HL-60 (cell line): ENCODE data around the gene DOK7.

Experiments
- GABPA ChIP-seq: IDR thresholded peaks from 2 replicates; pipeline ENCODE4 v1.6.1; 2012; ENCODE audit warnings: low read depth
- POLR2AphosphoS5 ChIP-seq: IDR thresholded peaks from 2 replicates; pipeline ENCODE4 v1.6.1; 2012; ENCODE audit warnings: low read depth
- TF ChIP-seq, protein P1 (sequence below): IDR thresholded peaks from one replicate; pipeline ENCODE4 v1.5.1; 2011; ENCODE audit warnings: low read length, control low read depth, inconsistent platforms; ENCODE audit not compliant: insufficient read depth
- TF ChIP-seq, protein P2 (sequence below): IDR thresholded peaks from 2 replicates; pipeline ENCODE4 v1.6.1; 2012; ENCODE audit warnings: low read depth; ENCODE audit not compliant: insufficient replicate concordance

DNA sequence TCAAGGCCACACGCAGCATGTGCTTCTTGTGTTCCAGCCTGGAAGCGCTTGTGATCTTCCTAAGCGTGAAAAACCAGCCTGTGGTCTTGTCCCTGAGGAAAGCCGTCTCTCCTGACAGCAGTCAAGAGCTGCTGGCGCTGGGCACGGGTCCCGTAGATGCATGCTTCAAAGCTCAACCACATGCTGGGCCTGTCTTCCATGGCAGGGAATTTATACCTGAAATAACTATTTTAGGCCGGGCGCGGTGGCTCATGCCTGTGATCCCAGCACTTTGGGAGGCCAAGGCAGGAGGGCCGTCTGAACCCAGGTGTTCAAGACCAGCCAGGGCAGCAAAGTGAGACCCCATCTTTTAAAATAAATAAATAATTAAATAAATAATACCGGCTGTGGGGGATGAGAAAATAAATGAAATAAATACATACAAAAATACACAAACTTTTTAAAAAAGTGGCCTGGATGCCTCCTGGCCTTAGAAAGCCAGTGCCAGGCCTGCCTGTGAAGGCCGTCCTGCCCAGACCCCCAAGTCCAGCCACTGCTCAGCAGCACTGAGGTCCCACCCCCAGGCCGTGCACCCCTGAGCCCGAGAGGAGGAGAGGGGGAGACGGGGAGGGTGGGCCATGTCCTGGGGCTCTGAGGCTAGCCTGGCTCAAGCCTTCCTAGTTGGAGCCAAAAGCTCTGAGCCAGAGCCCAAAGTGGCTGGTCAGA lies 58.7 kb downstream of the DOK7 start:
- TF ChIP-seq, protein P1, sequence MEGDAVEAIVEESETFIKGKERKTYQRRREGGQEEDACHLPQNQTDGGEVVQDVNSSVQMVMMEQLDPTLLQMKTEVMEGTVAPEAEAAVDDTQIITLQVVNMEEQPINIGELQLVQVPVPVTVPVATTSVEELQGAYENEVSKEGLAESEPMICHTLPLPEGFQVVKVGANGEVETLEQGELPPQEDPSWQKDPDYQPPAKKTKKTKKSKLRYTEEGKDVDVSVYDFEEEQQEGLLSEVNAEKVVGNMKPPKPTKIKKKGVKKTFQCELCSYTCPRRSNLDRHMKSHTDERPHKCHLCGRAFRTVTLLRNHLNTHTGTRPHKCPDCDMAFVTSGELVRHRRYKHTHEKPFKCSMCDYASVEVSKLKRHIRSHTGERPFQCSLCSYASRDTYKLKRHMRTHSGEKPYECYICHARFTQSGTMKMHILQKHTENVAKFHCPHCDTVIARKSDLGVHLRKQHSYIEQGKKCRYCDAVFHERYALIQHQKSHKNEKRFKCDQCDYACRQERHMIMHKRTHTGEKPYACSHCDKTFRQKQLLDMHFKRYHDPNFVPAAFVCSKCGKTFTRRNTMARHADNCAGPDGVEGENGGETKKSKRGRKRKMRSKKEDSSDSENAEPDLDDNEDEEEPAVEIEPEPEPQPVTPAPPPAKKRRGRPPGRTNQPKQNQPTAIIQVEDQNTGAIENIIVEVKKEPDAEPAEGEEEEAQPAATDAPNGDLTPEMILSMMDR: no peak
- TF ChIP-seq POLR2AphosphoS5 (no peak), GABPA (no peak)
- TF ChIP-seq, protein P2, sequence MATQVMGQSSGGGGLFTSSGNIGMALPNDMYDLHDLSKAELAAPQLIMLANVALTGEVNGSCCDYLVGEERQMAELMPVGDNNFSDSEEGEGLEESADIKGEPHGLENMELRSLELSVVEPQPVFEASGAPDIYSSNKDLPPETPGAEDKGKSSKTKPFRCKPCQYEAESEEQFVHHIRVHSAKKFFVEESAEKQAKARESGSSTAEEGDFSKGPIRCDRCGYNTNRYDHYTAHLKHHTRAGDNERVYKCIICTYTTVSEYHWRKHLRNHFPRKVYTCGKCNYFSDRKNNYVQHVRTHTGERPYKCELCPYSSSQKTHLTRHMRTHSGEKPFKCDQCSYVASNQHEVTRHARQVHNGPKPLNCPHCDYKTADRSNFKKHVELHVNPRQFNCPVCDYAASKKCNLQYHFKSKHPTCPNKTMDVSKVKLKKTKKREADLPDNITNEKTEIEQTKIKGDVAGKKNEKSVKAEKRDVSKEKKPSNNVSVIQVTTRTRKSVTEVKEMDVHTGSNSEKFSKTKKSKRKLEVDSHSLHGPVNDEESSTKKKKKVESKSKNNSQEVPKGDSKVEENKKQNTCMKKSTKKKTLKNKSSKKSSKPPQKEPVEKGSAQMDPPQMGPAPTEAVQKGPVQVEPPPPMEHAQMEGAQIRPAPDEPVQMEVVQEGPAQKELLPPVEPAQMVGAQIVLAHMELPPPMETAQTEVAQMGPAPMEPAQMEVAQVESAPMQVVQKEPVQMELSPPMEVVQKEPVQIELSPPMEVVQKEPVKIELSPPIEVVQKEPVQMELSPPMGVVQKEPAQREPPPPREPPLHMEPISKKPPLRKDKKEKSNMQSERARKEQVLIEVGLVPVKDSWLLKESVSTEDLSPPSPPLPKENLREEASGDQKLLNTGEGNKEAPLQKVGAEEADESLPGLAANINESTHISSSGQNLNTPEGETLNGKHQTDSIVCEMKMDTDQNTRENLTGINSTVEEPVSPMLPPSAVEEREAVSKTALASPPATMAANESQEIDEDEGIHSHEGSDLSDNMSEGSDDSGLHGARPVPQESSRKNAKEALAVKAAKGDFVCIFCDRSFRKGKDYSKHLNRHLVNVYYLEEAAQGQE: no peak
